Gastrocnemius medialis (tissue), 4 donors: Measurements from ENCODE around the gene FAM81A.

Experiments
- POLR2A ChIP-seq, 2 donors: fragments of 450-650 bp; IDR thresholded peaks; one replicate each; pipeline ENCODE4 v1.6.1; 2017; ENCODE audit warnings: antibody characterized with exemption in 2 of 2, mild to moderate bottlenecking in 2 of 2, moderate library complexity in 2 of 2
- TF ChIP-seq, protein P1 (sequence below), 5 experiments: fragments of 450-650 bp in 3 of 5; fragments of 200-600 bp in 2 of 5; sonication (generic) in 2 of 5; IDR thresholded peaks in 4 of 5; conservative IDR thresholded peaks in 1 of 5; 1 replicate in 4 of 5; 2 replicates in 1 of 5; pipeline ENCODE4 v1.5.1; 2016 to 2019; ENCODE audit warnings: antibody characterized with exemption in 5 of 5, mild to moderate bottlenecking in 3 of 5, moderate library complexity in 3 of 5

DNA sequence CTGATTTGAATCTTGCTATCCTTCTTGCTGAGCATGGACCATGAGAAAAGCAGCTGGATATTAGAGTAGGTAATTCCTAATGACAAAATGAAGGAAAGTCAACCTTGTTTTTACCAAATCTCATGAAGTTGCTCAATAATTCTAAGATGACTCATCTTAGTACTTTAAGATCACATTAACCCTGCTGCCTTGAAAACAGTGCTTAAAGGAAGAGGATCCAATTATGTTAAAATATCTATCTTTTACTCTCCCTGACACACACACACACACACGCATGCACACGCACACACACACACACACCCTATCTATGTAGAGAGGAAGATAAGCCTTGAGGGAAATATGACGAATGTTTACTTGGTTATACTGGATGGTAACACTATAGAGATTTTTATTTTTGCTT, 49.3 kb upstream of the FAM81A start:
- TF ChIP-seq, protein P1, sequence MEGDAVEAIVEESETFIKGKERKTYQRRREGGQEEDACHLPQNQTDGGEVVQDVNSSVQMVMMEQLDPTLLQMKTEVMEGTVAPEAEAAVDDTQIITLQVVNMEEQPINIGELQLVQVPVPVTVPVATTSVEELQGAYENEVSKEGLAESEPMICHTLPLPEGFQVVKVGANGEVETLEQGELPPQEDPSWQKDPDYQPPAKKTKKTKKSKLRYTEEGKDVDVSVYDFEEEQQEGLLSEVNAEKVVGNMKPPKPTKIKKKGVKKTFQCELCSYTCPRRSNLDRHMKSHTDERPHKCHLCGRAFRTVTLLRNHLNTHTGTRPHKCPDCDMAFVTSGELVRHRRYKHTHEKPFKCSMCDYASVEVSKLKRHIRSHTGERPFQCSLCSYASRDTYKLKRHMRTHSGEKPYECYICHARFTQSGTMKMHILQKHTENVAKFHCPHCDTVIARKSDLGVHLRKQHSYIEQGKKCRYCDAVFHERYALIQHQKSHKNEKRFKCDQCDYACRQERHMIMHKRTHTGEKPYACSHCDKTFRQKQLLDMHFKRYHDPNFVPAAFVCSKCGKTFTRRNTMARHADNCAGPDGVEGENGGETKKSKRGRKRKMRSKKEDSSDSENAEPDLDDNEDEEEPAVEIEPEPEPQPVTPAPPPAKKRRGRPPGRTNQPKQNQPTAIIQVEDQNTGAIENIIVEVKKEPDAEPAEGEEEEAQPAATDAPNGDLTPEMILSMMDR (IDR thresholded peaks at IDR 0.05 in 4 of 5, conservative IDR thresholded peaks at IDR 0.05 in 1 of 5), result no peak
- TF ChIP-seq POLR2A (IDR thresholded peaks at IDR 0.05), result no peak
